DMS79 (cell line): ENCODE measurements around the gene ZNF274.
"Not testable (repeated sequence)": the region's sequence is repeated elsewhere in the genome, so short reads cannot be mapped to it uniquely, and the experiment has no call there.

Experiments
- DNase-seq: peaks from one replicate; lab custom pipeline; 2025; lab: John Stamatoyannopoulos, UW

ZNF274 gene

DNA sequence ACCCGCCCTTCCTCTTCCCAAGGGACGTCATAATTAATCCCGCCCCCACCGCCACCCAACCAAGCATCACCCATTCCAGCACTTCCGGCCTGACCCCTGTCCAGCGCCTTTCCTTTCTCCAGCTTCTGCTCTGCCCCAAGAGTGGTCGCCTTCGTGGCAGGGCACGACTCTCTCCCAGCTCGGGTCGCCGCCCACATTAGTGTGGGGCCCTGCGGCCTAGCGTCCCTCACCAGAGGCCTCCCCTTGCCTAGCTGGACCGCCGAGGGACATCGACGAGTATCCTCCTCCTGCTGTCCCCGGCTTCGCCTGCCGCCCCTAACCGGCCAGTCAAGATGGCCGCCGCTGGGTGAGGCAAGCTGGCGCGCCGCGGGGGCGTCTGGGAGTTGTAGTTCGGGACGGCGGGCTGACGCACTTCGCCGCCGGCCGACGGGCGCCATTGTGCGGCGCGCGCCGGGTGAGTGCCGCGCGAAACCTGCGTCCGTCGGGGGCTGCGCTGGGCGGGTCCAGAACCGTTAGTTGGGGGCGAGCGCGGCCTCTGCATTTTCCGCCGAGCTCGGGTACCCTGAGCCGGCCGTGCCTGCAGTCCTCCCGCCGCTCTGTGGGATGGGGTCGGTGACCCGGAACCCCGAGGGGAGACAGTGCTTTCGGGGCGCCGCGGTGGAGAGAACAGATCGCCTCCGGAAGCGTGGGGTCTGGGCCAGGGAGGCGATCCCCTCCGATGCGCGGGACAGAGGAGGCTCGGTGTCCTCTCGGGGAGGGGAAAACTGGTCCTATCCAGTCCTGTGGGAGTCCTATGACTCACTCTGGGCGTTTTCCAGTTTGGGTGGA lies at the start of gene ZNF274:
TSS of gene ZNF274 (plus strand) at position 73 of the 828 bp plus-strand sequence. CDS start 905 bp downstream, outside the sequence.
- peak; percentile 89 for DNase-seq

DNA sequence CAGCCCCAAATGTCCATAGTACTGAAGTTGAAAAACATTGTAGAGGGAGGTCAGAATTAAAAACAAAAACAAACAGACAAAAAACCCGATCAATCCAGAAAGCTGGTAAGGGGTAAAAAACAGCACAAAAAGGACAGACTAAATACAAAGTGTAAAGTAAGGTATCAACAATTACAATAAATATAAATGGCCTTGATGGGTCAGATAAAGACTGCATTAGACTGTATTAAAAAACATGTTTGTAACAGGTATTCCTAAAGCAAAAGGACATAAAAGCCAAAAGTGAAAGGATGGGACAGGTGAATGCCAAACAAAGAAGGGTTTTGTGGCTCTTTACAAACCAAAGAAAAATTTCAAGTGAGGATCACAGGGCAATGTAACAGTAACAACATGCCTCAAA lies 48.6 kb upstream of the ZNF274 start:
- no peak for DNase-seq

DNA sequence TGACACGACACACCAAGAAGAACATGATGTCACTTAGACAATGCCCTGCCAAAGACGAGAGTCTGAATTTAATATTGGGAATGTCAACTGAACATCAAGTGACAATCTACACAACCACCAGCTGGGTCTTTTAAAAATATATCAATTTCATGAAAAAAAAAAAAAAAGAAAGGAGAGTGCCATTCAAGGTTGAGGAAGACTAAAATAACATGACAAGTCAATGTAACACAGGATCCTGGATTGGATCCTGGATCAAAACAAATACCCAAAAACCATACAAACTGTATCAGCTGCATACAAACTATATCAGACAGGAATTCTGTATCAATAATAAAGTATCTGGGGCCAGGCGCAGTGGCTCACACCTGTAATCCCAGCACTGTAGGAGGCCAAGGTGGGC lies 37.0 kb upstream of the ZNF274 start:
- no peak for DNase-seq

GRCh38 chr19:58147475-58147874 lies 35.4 kb upstream of the ZNF274 start:
- DNase-seq: not testable (repeated sequence)

DNA sequence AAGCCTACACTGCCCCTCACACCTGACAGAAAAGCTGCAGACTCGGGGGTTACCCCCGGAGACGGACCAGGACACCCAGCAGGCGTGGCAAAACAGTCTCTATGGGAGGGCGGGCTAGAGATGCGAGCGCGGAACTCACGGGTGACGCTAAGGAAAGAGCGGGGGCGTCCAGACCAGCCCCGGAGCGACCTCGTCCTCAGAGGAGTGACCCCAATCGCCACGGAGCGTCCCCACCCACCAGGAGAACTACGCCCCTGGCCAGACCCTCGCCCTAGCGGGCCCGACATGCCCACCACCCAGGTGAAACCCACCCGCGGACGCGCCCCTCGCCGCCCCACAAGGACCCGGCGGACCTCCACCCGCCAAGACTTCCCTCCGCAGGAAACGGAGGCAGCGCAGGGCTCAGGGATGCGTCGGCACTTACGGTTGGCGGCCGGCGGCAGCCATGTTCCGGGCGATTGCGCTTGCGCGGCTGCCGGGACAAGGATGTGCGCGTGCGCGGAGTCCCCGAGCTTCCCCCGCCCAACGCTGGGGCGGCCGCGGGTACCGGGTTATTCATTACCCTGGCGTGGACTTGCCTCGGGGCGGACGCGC lies 32.4 kb upstream of the ZNF274 start, which contains the start of gene ZNF329:
TSS of gene ZNF329 (minus strand) at position 462 of the 594 bp plus-strand sequence. CDS start 21,286 bp downstream, outside the sequence.
- DNase-seq: peak; percentile 76

DNA sequence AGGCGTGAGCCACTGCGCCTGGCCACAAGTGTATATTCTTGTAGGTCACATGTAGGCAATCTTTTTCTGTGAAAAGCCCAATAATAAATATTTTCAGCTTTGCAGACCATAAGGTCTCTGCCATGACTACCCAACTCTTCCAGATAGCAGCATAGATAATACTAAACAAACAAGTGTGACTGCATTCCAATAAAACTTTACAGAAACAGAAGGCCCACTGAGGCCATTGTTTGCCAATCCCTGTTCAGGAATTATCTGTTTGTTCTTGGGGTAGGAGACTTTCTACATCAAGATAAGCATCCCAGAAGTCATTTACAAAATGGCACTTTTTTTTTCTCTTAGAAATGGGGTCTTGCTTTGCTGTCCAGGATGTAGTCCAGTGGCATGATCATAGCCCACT lies 29.5 kb upstream of the ZNF274 start:
- no peak for DNase-seq

DNA sequence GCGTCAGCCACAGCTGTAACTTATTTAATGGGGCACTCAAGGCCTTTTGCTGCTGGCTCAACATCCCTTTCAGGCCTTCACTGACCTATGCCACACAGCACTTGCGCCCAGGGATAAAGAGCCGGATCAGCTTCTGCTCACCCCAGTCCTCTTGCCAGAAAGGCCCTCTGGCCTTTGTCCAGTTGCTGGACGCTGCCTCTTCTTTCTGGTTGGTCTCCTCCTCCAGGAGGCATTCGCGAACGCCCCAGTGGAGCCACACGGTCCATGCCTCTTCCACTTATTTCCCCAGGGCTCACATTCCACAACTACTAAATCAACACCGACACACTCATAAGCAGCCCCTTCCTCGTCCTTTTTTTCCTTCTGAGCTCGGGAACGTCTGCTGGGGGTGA lies 28.6 kb upstream of the ZNF274 start:
- no peak for DNase-seq

GRCh38 chr19:58154679-58155648 lies 27.9 kb upstream of the ZNF274 start:
- peak; percentile 76 for DNase-seq

DNA sequence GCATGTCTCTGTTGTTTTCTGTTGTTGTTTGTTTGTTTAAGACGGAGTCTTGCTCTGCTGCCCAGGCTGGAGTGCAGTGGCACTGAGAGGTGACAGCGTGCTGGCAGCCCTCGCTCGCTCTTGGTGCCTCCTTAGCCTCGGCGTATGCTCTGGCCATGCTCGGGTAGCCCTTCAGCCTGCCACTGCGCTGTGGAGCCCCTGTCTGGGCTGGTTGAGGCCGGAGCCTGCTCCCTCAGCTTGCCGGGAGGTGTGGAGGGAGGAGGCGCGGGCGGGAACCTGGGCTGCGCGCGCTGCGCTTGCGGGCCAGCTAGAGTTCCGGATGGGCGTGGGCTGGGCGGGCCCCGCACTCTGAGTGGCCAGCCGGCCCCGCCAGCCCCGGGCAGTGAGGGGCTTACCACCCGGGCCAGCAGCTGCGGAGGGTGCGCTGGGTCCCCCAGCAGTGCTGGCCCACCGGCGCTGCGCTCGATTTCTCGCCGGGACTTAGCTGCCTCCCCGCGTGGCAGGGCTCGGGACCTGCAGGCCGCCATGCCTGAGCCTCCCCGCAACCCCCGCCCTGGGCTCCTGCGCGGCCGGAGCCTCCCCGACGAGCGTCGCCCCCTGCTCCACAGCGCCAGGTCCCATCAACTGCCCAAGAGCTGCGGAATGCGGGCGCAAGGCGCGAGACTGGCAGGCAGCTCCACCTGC lies 25.7 kb upstream of the ZNF274 start:
- no peak for DNase-seq

DNA sequence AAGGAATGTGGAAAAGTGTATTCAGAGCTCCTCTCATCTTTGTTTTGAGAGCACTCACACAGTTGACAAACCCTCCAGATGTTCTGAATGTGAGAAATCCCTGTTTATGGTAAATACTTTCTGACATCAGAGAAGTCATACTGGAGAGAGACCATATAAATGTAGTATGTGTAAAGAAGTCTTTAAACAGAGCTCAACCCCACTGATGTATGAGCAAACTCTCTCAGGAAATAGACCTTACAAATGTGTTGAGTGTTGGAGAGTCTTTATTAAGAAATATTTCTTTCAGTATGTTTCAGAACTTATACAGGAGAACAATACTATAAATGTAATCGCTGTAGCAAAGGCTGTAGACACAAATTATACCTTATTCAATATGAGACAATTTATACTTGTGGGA lies 16.6 kb upstream of the ZNF274 start:
- no peak for DNase-seq

DNA sequence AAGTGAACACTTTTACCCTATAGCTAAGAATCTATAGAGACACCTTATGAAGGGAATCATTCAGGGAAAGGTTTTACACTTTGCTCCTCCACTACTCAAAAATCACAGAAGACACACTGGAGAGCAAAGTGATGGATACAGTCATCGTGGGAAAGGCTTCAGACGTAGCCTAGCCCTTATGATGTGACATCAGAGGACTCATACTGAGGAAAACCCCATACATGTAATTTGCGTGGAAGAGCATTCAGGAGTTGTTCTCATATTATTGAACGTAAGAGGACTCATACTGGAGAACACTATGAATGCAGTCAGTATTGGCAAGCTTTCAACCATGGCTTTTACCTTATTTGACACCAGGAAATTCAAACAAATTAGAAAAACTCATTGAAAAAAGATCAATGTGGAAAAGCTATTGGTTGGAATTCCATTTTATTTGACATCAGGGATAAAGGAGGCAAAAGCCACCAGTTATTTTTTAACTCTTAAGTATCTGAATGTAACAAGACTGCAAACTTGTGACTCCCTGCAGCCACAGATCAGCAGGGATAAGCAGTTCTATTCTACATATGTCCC lies 16.1 kb upstream of the ZNF274 start:
- DNase-seq: no peak

- no peak for DNase-seq
These were observed 12.0 kb upstream of the ZNF274 start for GRCh38 chr19:58170860-58171259.

DNA sequence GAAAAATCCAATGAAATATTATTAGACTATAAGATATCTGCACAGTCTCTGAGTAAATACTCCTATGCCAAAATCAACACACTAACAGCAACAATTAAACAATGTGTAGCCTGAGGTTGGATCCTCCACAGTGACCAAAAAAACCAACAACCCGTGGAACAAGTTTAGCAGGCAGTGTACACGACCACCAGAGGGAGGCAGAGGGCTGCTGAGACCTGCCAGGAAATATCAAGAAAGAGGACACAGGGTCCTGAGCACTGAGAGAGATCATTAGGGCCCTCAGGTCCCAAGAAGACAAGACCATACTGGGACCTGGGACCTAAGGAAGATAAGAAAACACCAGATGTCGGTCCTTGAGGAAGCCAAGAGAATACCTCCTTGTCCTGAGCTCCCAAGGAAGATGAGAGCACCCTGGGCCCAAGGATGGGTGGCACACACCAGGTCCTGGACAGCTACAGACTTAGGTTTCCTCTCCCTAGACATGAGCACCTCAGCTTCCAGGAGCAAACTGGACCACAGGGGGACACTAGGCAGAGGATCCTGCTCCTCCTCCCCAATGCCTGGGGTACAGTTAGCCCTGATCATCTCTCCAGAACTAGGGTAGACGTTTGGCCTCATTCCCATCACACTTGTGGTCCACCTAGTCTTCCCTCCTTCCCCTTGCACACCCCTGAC lies 822 bp upstream of the ZNF274 start:
- DNase-seq: no peak

DNA sequence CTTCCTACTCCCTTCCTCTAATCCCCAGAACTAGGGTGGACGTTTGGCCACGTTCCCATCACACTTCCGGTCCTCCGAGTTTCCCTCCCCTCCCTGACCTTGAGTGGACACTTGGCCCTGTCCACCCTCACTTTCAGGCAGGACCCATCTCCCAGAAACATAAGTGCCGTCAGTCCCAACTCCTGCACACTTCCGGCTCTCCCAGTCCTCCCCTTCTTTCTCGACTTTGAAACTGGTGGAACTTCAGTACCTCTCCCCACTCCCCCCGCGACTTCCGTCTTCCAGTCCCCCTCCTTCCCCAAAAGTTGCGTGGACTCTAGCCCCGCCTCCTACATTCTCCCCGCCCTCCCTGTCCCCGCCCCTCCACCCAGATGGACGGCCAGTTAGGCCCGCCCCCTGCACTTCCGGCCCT lies 278 bp upstream of the ZNF274 start:
- DNase-seq: no peak

DNA sequence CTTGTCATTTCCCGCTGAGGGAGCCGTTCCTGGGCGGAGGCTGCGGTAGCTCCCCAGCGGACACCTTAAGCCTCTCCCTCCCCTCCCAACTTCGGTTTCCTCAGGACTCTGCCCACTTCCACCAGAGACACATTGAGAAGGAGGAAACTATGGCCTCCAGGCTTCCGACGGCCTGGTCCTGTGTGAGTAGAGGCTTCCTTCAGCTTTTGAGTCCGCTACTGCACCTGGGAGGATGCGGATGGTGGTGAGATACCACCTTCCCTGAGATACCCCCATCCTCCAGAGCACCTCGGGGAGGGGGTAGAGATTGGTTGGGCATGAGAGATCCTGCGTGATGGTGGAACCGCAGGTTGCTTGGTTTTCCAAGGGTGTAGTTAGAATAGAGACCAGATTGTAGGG lies 955 bp downstream of the ZNF274 start:
- no peak for DNase-seq

GRCh38 chr19:58196901-58197616 lies 14.2 kb downstream of the ZNF274 start:
- no peak for DNase-seq

- DNase-seq: no peak
These were observed 21.1 kb downstream of the ZNF274 start for GRCh38 chr19:58203814-58204475.

- DNase-seq: no peak
These were observed 21.7 kb downstream of the ZNF274 start for GRCh38 chr19:58204566-58204965.

DNA sequence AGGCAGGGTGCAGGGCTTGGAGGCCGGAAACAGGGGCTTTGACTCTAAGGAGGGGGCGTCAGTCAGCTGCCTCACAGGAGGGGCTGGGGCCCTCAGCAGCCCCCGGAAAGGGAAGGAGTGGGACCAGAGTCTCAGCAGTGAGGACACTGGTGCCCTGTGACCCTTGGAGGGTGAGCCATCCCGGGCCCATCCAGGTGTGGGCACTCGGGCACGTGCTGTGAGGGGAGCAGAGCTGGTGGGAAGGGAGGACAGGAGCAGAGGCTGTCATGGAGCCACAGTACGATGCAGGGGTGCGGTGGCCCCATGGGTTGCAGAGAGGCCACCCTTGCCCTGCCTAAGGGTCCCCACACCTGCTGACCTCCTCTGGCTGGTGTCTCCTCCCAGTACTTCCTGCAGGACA lies 26.7 kb downstream of the ZNF274 start:
- no peak for DNase-seq
